ENCODE measurements around the gene NAP1L3. TPM values are rescaled to one million over a fixed set of nuclear protein-coding genes. Genes with fewer than 3 reads are reported as not detected.

Gene NAP1L3
- total RNA-seq, 2 donors from 2014 or later = 14.0 to 15.0 TPM

- Histone ChIP-seq H3K27me3 (replicated peaks; ENCODE audit: insufficient read depth) (no peaks in the 10 kb centered on the region), H3K36me3 (no peaks in the 10 kb centered on the region), H3K9me3 (no peaks in the 10 kb centered on the region), H3K27ac (no peak overlapping the region), H3K4me3 (no peak overlapping the region), H3K4me1 (ENCODE audit: control insufficient read depth in 1 of 2, low read depth in 2 of 2) (no peaks in the 10 kb centered on the region)
- TF ChIP-seq CTCF (IDR thresholded peaks at IDR 0.05) = no peak
- ATAC-seq (ENCODE audit: insufficient number of reproducible peaks, low FRiP score, low read depth) (no peak), DNase-seq (ENCODE audit: low spot score) (no peak)
Observed at GRCh38 chrX:93660575-93660974, 12.8 kb downstream of the NAP1L3 start.

GRCh38 chrX:93649381-93649780, 24.0 kb downstream of the NAP1L3 start:
- TF ChIP-seq CTCF (IDR thresholded peaks at IDR 0.05) = no peak
- no peak for ATAC-seq (ENCODE audit: insufficient number of reproducible peaks, low FRiP score, low read depth)

GRCh38 chrX:93637591-93637990, 35.8 kb downstream of the NAP1L3 start:
- ATAC-seq (ENCODE audit: insufficient number of reproducible peaks, low FRiP score, low read depth) (no peak), DNase-seq (ENCODE audit: low spot score) (no peak)
- H3K9me3 ChIP-seq = no peaks in the 10 kb centered on the region
- H3K36me3 ChIP-seq = no peaks in the 10 kb centered on the region
- TF ChIP-seq CTCF (IDR thresholded peaks at IDR 0.05) = no peak
- no peaks in the 10 kb centered on the region for H3K27me3 ChIP-seq (replicated peaks; ENCODE audit: insufficient read depth)
- H3K27ac ChIP-seq = no peak overlapping the region
- no peaks in the 10 kb centered on the region for H3K4me1 ChIP-seq (ENCODE audit: control insufficient read depth in 1 of 2, low read depth in 2 of 2)
- H3K4me3 ChIP-seq = no peak overlapping the region

More at GRCh38 chrX:93649381-93649780, 24.0 kb downstream of the NAP1L3 start:
- Histone ChIP-seq H3K4me1 (ENCODE audit: control insufficient read depth in 1 of 2, low read depth in 2 of 2) (no peaks in the 10 kb centered on the region), H3K27me3 (replicated peaks; ENCODE audit: insufficient read depth) (no peaks in the 10 kb centered on the region), H3K4me3 (no peak overlapping the region), H3K36me3 (no peaks in the 10 kb centered on the region), H3K9me3 (no peaks in the 10 kb centered on the region), H3K27ac (no peak overlapping the region)
- no peak for DNase-seq (ENCODE audit: low spot score)

Other genes starting within 250 kb of the NAP1L3 start
- under 1 TPM; 0.27 to 0.35 TPM for gene FAM133A, start 628 bp upstream of the NAP1L3 start, total RNA-seq

All from thoracic aorta (tissue), 2 donors.